ENCODE results near the gene SCART1.
"Not testable (repeated sequence)": the region's sequence is repeated elsewhere in the genome, so short reads cannot be mapped to it uniquely, and the experiment has no call there.

SCART1 gene

GRCh38 chr10:133438711-133439273 is 15.0 kb upstream of the SCART1 start:
- no peaks in the 10 kb centered on the region for H3F3A ChIP-seq (ENCODE audit: insufficient read depth)
- H2AFZ ChIP-seq (ENCODE audit: low read depth, low read length, severe bottlenecking) = no peak overlapping the region
- TF ChIP-seq CTCF (IDR thresholded peaks at IDR 0.05; ENCODE audit: insufficient read depth, low read length, poor library complexity, severe bottlenecking) = peak; percentile 32
- TF ChIP-seq EZH2phosphoT487 (conservative IDR thresholded peaks at IDR 0.05; ENCODE audit: low read length) = no peak
- no peaks in the 10 kb centered on the region for H3K27me3 ChIP-seq (ENCODE audit: low read length)
- no peaks in the 10 kb centered on the region for H3K9me2 ChIP-seq (replicated peaks; ENCODE audit: insufficient read depth, low read length)
- no peaks in the 10 kb centered on the region for H3K79me2 ChIP-seq (ENCODE audit: insufficient read depth, low read length)
- no peak overlapping the region for H3K27ac ChIP-seq (ENCODE audit: low read depth, low read length)
- H3K9me3 ChIP-seq (ENCODE audit: insufficient read depth, low read length) = no peaks in the 10 kb centered on the region
- no peak overlapping the region for H3K4me3 ChIP-seq (ENCODE audit: insufficient read depth, low read length, poor library complexity, severe bottlenecking)
- no peaks in the 10 kb centered on the region for H4K20me1 ChIP-seq (ENCODE audit: low read depth, low read length)
- H3K4me2 ChIP-seq (ENCODE audit: low read depth, low read length, poor library complexity, severe bottlenecking) = no peak overlapping the region
- no peaks in the 10 kb centered on the region for H3K36me3 ChIP-seq (ENCODE audit: low read length)
- no peak overlapping the region for H3K9ac ChIP-seq (ENCODE audit: low read length)

- Histone ChIP-seq H3F3A (ENCODE audit: insufficient read depth) (no peaks in the 10 kb centered on the region), H3K27me3 (ENCODE audit: low read length) (no peaks in the 10 kb centered on the region), H3K9ac (ENCODE audit: low read length) (no peak overlapping the region), H3K79me2 (ENCODE audit: insufficient read depth, low read length) (no peaks in the 10 kb centered on the region), H3K9me3 (ENCODE audit: insufficient read depth, low read length) (no peaks in the 10 kb centered on the region), H3K9me2 (replicated peaks; ENCODE audit: insufficient read depth, low read length) (no peaks in the 10 kb centered on the region), H3K4me2 (ENCODE audit: low read depth, low read length, poor library complexity, severe bottlenecking) (no peak overlapping the region), H3K27ac (ENCODE audit: low read depth, low read length) (no peak overlapping the region), H3K36me3 (ENCODE audit: low read length) (no peaks in the 10 kb centered on the region), H3K4me3 (ENCODE audit: insufficient read depth, low read length, poor library complexity, severe bottlenecking) (no peak overlapping the region), H4K20me1 (ENCODE audit: low read depth, low read length) (no peaks in the 10 kb centered on the region), H2AFZ (ENCODE audit: low read depth, low read length, severe bottlenecking) (no peak overlapping the region)
- TF ChIP-seq CTCF (IDR thresholded peaks at IDR 0.05; ENCODE audit: insufficient read depth, low read length, poor library complexity, severe bottlenecking) (no peak), EZH2phosphoT487 (conservative IDR thresholded peaks at IDR 0.05; ENCODE audit: low read length) (no peak)
Measured at GRCh38 chr10:133439517-133440461, 14.0 kb upstream of the SCART1 start.

GRCh38 chr10:133440633-133441285 is 13.0 kb upstream of the SCART1 start:
- no peaks in the 10 kb centered on the region for H3K9me3 ChIP-seq (ENCODE audit: insufficient read depth, low read length)
- H3K27ac ChIP-seq (ENCODE audit: low read depth, low read length) = no peak overlapping the region
- no peaks in the 10 kb centered on the region for H3K79me2 ChIP-seq (ENCODE audit: insufficient read depth, low read length)
- no peaks in the 10 kb centered on the region for H4K20me1 ChIP-seq (ENCODE audit: low read depth, low read length)
- no peak overlapping the region for H3K9ac ChIP-seq (ENCODE audit: low read length)
- no peak overlapping the region for H3K4me3 ChIP-seq (ENCODE audit: insufficient read depth, low read length, poor library complexity, severe bottlenecking)
- H3K27me3 ChIP-seq (ENCODE audit: low read length) = no peaks in the 10 kb centered on the region
- no peak overlapping the region for H3K4me2 ChIP-seq (ENCODE audit: low read depth, low read length, poor library complexity, severe bottlenecking)
- no peaks in the 10 kb centered on the region for H3K36me3 ChIP-seq (ENCODE audit: low read length)
- no peaks in the 10 kb centered on the region for H3K9me2 ChIP-seq (replicated peaks; ENCODE audit: insufficient read depth, low read length)
- TF ChIP-seq EZH2phosphoT487 (conservative IDR thresholded peaks at IDR 0.05; ENCODE audit: low read length) (no peak), CTCF (IDR thresholded peaks at IDR 0.05; ENCODE audit: insufficient read depth, low read length, poor library complexity, severe bottlenecking) (no peak)
- no peak overlapping the region for H2AFZ ChIP-seq (ENCODE audit: low read depth, low read length, severe bottlenecking)
- H3F3A ChIP-seq (ENCODE audit: insufficient read depth) = no peaks in the 10 kb centered on the region

GRCh38 chr10:133441356-133441755 is 12.4 kb upstream of the SCART1 start:
- H3K27ac ChIP-seq (ENCODE audit: low read depth, low read length); H3K4me2 ChIP-seq (ENCODE audit: low read depth, low read length, poor library complexity, severe bottlenecking); H3K36me3 ChIP-seq (ENCODE audit: low read length); H4K20me1 ChIP-seq (ENCODE audit: low read depth, low read length); H3F3A ChIP-seq (ENCODE audit: insufficient read depth); H3K4me3 ChIP-seq (ENCODE audit: insufficient read depth, low read length, poor library complexity, severe bottlenecking); H2AFZ ChIP-seq (ENCODE audit: low read depth, low read length, severe bottlenecking); H3K9me3 ChIP-seq (ENCODE audit: insufficient read depth, low read length); H3K9ac ChIP-seq (ENCODE audit: low read length); H3K27me3 ChIP-seq (ENCODE audit: low read length); H3K79me2 ChIP-seq (ENCODE audit: insufficient read depth, low read length); H3K9me2 ChIP-seq (replicated peaks; ENCODE audit: insufficient read depth, low read length): not testable (repeated sequence)

All from SU-DHL-6 (cell line).